Hindlimb muscle (tissue), 1 donor: ENCODE data around the gene PDE6D. TPM values are rescaled to one million over a fixed set of nuclear protein-coding genes. Genes with fewer than 3 reads are reported as not detected.
"Not testable (repeated sequence)": the region's sequence is repeated elsewhere in the genome, so short reads cannot be mapped to it uniquely, and the experiment has no call there.

Experiments
- DNase-seq: peaks from one replicate; pipeline ENCODE4 v3.0.0-alpha.2; 2013
- polyA plus RNA-seq: library from polyadenylated mRNA; unstranded; fragments of 120-200 nt; gene quantifications from one replicate; pipeline ENCODE4 v1.2.1, GENCODE V29; 2013; ENCODE audit not compliant: insufficient read length

PDE6D gene
- polyA plus RNA-seq, 1 donor: 16.1 TPM

- DNase-seq: no peak
Measured at GRCh38 chr2:231718799-231719198, 62.3 kb downstream of the PDE6D start.

DNA sequence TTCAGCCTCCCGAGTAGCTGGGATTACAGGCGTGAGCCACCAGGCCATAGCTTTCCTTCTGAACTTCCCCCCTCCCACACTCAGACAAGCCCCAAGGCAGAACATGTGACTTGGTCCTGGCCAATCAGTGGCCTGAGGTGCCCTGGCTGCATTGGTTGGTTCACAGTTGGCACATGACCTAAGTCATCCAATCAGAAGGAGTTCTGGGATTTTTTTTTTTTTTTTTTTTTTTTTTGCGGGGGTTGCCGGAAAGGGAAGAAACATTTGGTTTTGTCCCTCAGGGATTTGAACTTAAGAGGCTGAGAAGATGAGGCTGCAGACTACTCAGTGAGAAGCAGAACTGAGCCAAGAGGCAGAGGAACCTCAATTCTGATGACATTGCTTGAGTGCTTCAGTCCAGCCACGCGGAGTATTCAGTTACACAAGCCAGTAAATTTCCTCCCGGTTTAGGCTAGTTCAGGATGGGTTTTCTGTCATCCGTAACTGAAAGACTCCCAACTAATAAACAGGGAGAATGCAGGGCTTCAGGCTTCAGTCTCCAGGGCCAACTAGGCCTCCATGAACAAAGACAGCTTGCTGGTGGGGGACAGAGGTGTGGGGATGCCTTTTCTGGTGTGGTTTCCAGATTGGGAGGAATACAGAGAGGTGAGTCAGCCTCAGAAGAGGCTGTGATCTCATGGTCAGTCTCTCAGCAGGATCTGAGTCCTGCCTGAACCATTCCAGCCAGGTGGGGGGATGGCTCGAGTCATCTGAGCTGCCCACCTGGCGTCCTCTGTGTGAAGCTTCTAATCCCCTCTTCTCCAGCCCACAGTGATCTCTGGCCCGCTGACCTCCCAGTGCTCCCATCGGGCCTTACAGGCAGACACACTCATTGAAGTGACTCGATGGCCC lies 63.6 kb downstream of the PDE6D start:
- no peak for DNase-seq

GRCh38 chr2:231716666-231717280 lies 64.3 kb downstream of the PDE6D start:
- DNase-seq: no peak

GRCh38 chr2:231715988-231716616 lies 65.0 kb downstream of the PDE6D start:
- DNase-seq: no peak

GRCh38 chr2:231715499-231715837 lies 65.6 kb downstream of the PDE6D start:
- DNase-seq: no peak

GRCh38 chr2:231714639-231715498 lies 66.2 kb downstream of the PDE6D start:
- DNase-seq: peak; percentile 57

DNA sequence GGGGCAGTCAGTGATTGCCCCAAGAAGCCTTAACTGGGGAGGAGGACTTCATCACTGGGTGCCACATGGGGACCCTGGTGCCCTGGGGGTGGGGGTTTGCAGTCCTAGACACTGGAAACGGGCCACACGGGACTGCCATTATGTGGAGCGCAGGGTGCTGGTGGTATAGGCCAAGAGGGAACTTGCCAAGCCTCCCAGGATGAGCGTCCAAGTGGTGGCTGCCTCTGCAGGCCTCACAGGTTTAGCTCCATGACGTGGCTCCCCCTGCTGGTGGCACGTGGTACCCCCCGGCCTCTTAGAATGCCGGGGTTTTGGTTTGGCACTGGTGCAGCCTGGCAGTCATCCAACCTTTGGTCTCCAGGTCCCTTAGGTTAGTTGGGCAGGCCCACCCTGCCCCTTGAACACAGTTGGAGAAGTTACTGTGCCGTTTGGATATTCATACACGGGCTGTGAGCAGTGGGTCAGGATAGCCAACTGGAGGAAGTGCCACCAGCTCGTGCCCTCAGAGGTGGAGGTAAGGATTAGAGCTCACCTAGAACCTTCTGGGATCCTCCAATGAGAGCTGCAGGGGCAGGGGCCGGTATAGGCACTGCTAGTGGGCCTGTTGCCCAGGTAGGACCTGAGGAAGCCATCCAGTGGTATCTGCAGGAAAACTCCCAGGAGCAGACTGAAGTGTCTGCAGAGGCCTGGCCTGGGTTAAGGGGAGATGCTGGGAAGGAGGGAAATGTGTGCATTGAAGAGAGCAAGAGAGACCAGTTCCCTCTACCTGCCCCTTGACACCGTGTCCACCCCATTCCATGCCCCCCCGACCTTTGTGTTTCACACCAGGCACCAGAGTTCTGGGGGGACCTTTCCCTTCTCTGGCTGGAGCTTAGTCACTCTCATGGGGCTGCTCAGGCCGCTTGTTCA lies 67.1 kb downstream of the PDE6D start:
- DNase-seq: peak; percentile 70

- DNase-seq: not testable (repeated sequence)
Measured at GRCh38 chr2:231713406-231713729, 67.7 kb downstream of the PDE6D start.

DNA sequence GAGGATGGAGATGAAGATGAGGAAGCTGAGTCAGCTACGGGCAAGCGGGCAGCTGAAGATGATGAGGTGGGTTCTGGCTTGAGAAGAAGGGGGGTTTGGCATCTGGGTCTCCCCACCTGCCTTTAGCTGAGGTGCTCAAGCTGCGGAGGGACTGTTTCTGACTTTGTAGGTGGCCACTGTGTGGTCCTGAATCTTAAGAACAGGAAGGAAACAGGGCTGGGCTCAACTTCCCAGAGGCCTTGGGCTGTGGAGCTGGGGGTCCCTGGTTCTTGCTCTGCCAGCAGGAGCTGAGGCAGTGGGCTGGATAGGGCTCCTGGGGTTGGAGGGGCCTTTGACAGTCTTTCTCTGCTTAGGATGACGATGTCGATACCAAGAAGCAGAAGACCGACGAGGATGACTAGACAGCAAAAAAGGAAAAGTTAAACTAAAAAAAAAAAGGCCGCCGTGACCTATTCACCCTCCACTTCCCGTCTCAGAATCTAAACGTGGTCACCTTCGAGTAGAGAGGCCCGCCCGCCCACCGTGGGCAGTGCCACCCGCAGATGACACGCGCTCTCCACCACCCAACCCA lies 68.5 kb downstream of the PDE6D start:
- not testable (repeated sequence) for DNase-seq

- DNase-seq: no peak
Measured at GRCh38 chr2:231711677-231712450, 69.2 kb downstream of the PDE6D start.

GRCh38 chr2:231710799-231711676 lies 70.0 kb downstream of the PDE6D start:
- peak; percentile 31 for DNase-seq

DNA sequence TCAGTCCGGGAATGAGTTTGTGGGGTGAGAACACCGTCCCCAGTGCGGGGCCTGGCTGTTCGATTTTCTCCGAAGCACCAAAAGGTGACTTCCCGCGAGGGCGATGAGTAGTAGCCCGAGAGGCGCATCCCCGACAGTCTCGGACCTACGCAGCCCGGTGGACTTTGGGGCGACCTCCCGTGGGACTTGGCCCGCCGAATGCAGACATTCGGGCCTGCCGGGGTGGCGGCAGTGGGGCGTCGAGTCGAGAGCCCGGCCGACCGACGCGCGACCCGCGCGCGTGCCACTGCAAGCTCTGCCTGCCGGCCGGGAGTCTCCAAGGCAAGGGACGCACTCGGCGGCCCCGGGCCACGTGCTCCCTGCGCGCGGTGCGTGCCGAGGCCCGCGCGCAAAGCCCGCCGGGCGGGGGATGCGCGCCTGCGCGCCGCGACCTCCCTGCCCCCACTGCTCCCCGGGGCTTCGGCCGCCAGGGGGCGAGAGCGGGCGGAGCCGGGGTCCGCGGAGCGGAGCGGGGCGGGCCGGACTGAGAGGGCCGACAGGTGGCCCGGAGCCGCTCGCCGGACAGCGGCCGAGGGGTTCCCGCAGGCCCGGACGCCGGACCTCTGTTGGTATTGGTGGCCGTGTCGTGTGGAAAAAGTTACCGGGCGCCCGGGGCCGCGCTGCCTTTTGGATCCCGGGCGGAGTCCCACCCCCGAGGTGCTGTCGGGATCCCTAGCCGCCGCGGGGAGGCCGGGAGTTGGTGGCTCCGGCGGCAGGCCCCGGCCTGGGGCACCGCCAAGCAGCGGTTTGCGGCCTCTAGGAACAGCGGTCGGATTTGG lies 70.9 kb downstream of the PDE6D start:
- peak; percentile 93 for DNase-seq

DNA sequence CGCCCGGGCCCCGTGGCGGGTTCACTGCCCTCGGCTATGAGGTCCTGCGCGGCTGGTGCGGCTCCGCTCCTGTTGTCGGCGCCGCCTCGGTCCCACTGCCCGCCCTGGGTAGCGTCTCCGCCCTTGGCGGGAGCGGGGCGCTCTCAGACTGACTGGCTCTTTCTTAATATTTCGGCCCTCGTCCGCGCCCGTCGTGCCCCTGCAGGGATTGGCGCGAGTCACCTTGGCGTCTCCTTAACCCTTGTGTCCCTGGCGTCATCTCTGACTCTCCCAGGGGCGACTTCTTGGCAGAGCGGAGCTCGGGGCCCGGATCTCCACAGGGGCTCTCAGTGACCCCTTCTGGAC lies 71.5 kb downstream of the PDE6D start:
- DNase-seq: no peak

GRCh38 chr2:231708773-231709635 lies 72.1 kb downstream of the PDE6D start:
- peak; percentile 61 for DNase-seq

DNA sequence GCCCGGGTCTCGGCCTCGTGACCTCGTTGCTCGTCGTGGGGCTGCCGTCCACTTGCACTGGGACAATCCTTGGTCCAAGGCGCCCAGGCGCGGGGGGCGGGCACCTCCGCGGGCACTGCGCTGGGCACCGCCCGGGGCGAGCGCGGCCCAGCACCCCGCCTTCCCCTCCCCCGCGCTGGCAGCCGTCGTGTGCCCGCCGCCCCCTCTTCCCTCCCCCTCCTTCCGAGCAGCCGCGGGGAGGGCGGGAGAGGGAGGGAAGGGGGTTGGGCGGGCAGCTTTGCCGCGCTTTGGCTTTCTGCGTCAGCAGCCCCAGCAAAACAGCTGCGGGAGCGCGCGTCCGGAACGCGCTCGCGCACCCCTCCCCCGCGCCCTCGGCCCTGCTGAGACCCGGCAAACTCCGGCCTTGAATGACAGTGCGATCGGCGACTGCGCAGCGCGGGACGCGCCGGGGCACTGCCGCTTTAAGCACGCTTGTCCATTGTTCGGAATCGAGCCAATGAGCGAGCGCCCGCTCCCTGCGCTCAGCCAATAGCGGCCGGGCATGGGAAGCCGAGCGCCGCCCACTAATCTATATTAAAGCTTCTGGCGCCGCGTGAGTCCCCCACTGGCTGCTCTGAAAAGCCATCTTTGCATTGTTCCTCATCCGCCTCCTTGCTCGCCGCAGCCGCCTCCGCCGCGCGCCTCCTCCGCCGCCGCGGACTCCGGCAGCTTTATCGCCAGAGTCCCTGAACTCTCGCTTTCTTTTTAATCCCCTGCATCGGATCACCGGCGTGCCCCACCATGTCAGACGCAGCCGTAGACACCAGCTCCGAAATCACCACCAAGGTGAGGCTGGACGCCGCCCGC lies 72.9 kb downstream of the PDE6D start, which contains the start of gene PTMA:
PTMA (plus strand) TSS at position 599 of the 846 bp plus-strand sequence; CDS start at position 781, 182 bp downstream.
- peak; percentile 100 for DNase-seq

DNA sequence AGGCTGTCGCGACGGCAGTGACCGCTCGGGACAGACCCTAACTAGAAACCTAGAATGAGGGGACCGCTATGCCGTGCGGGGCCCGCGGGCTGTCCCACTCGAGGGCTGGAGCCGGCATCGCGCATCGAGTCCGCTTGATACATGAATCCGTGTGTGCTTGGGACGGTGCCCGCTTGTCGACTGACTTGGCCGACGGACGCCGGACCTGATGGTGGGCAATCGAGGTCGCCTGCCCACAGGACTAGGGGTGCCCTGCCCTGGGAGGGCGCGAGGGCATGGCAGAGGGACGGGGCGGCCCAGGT lies 73.5 kb downstream of the PDE6D start:
- peak; percentile 80 for DNase-seq
